Caco-2 (cell line): Measurements from ENCODE around the gene ZBTB47. TPM values are rescaled to one million over a fixed set of nuclear protein-coding genes. Genes with fewer than 3 reads are reported as not detected.

Experiments used
- BruUV-seq: library from RNA; stranded (reverse); fragments of 400-500 nt; replicated peaks from 2 replicates; lab custom pipeline; 2021; lab: Mats Ljungman, UMichigan
- CTCF ChIA-PET: fragments of 300-600 bp; sonication (Branson Sonifier 250); formaldehyde crosslinking; loops from one replicate; lab custom pipeline; 2022; ENCODE audit warnings: antibody characterized with exemption; lab: Charles Lee
- POLR2A ChIA-PET: fragments of 300-600 bp; sonication (Branson Sonifier 250); formaldehyde crosslinking; loops from one replicate; lab custom pipeline; 2022; ENCODE audit warnings: antibody characterized with exemption; lab: Charles Lee
- DNase-seq, 2 experiments: peaks; one replicate each; pipeline versions ENCODE4 v3.0.0 to v3.0.0-alpha.2; 2020 to 2022
- H3K27me3 ChIP-seq: replicated peaks from 2 replicates; pipeline ENCODE4 v1.6.0; 2011; ENCODE audit warnings: low read length; ENCODE audit not compliant: control insufficient read depth, insufficient read depth
- H3K36me3 ChIP-seq: 2 replicates; pipeline ENCODE4 v1.5.1; 2011; ENCODE audit warnings: low read length; ENCODE audit not compliant: control insufficient read depth, insufficient read depth
- H3K4me1 ChIP-seq: fragments of 250-450 bp; sonication (Bioruptor Pico); 2 replicates; pipeline ENCODE4 v1.5.1; 2020; ENCODE audit warnings: mild to moderate bottlenecking
- H3K4me3 ChIP-seq: 2 replicates; pipeline ENCODE4 v1.5.1; 2011; ENCODE audit warnings: low read depth, mild to moderate bottlenecking, control low read depth, low read length
- H3K9me3 ChIP-seq: fragments of 250-450 bp; sonication (Bioruptor Pico); 2 replicates; pipeline ENCODE4 v1.5.1; 2020; ENCODE audit warnings: mild to moderate bottlenecking, moderate library complexity
- H3K27ac Mint-ChIP-seq: one replicate; pipeline ENCODE4 v1.8.0; 2022; ENCODE audit warnings: mixed read lengths; ENCODE audit not compliant: unreplicated experiment
- H3K27me3 Mint-ChIP-seq: one replicate; pipeline ENCODE4 v1.8.0; 2022; ENCODE audit warnings: mixed read lengths; ENCODE audit not compliant: insufficient read depth, unreplicated experiment
- H3K36me3 Mint-ChIP-seq: one replicate; pipeline ENCODE4 v1.8.0; 2022; ENCODE audit warnings: mild to moderate bottlenecking, mixed read lengths; ENCODE audit not compliant: insufficient read depth, unreplicated experiment
- H3K4me1 Mint-ChIP-seq: one replicate; pipeline ENCODE4 v1.8.0; 2022; ENCODE audit warnings: low read depth, mixed read lengths; ENCODE audit not compliant: unreplicated experiment
- H3K4me3 Mint-ChIP-seq: one replicate; pipeline ENCODE4 v1.8.0; 2022; ENCODE audit warnings: mild to moderate bottlenecking, moderate library complexity, mixed read lengths; ENCODE audit not compliant: unreplicated experiment
- H3K9me3 Mint-ChIP-seq: one replicate; pipeline ENCODE4 v1.8.0; 2022; ENCODE audit warnings: mixed read lengths; ENCODE audit not compliant: unreplicated experiment
- intact Hi-C: fragments of 100-400 bp; cut with micrococcal nuclease; formaldehyde crosslinking; loops from one replicate; pipeline ENCODE4 v1.10.0; 2022; ENCODE audit not compliant: unreplicated experiment
- total RNA-seq: library from RNA; stranded (reverse); gene quantifications from 2 replicates; pipeline ENCODE4 v1.2.3, GENCODE V29; 2022
- TF ChIP-seq, protein P1 (sequence below), 2 experiments: fragments of 200-600 bp in 1 of 2; IDR thresholded peaks; 1 replicate in 1 of 2; 2 replicates in 1 of 2; pipeline versions ENCODE4 v1.5.1 to v1.8.0; 2011 to 2022; ENCODE audit warnings: antibody characterized with exemption in 1 of 2, control low read depth in 1 of 2, inconsistent platforms in 1 of 2, low read depth in 1 of 2, low read length in 1 of 2, mild to moderate bottlenecking in 1 of 2, moderate library complexity in 1 of 2; ENCODE audit not compliant: insufficient read depth in 1 of 2, severe bottlenecking in 1 of 2, unreplicated experiment in 1 of 2

The ZBTB47 gene
- total RNA-seq, 1 experiment from 2014 or later: 4.8 TPM

DNA sequence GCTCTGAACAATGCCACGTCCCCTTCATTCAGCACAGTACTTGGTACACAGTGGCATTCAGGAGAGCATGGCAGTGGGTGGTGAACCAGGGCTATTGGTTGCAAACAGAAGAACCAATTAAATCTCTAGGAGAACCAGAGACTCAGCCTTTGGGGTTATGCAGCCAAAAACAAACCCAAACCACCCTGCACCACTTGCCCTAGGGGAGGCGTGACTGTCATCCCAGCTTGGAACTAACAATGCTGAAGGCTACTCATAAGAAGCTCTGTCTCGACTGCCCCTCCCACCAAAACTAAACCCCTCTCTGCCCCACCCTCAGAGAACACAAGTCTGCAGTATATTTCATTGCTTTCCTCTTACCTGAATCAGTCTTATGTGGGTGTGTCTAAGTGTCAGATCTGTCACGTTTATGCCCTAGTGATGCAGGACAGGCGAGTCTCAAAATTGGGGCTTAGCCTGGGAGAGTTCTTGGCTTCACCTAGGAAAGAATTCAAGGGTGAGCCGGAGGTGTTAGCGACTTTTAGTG, 16.6 kb downstream of the ZBTB47 start:
- CTCF ChIA-PET: no interaction called here
- POLR2A ChIA-PET: interaction anchor here (0.7 kb wide), 1 partner anchor 45 kb away, joined by 6 read pairs; no protein-coding TSS in a partner anchor
- no peaks in the 10 kb centered on the region for H3K4me1 Mint-ChIP-seq
- intact Hi-C loops: no loop called here
- H3K4me3 ChIP-seq: no peak overlapping the region
- TF ChIP-seq, protein P1, sequence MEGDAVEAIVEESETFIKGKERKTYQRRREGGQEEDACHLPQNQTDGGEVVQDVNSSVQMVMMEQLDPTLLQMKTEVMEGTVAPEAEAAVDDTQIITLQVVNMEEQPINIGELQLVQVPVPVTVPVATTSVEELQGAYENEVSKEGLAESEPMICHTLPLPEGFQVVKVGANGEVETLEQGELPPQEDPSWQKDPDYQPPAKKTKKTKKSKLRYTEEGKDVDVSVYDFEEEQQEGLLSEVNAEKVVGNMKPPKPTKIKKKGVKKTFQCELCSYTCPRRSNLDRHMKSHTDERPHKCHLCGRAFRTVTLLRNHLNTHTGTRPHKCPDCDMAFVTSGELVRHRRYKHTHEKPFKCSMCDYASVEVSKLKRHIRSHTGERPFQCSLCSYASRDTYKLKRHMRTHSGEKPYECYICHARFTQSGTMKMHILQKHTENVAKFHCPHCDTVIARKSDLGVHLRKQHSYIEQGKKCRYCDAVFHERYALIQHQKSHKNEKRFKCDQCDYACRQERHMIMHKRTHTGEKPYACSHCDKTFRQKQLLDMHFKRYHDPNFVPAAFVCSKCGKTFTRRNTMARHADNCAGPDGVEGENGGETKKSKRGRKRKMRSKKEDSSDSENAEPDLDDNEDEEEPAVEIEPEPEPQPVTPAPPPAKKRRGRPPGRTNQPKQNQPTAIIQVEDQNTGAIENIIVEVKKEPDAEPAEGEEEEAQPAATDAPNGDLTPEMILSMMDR (IDR thresholded peaks at IDR 0.05; ENCODE audit: insufficient read depth in 1 of 2, low read depth in 1 of 2, low read length in 1 of 2, severe bottlenecking in 1 of 2, unreplicated experiment in 1 of 2): no peak
- no peaks in the 10 kb centered on the region for H3K27me3 ChIP-seq
- peaks cover 4% of the 10 kb centered on the region for H3K27me3 Mint-ChIP-seq
- H3K9me3 ChIP-seq: no peaks in the 10 kb centered on the region
- no peaks in the 10 kb centered on the region for H3K36me3 ChIP-seq
- no peaks in the 10 kb centered on the region for H3K9me3 Mint-ChIP-seq
- BruUV-seq: no TSS peak
- peaks cover 5% of the 10 kb centered on the region for H3K36me3 Mint-ChIP-seq
- DNase-seq: no peak
- H3K4me3 Mint-ChIP-seq: no peak overlapping the region
- H3K4me1 ChIP-seq: no peaks in the 10 kb centered on the region
- no peak overlapping the region for H3K27ac Mint-ChIP-seq

- no peak overlapping the region for H3K27ac Mint-ChIP-seq
- no peaks in the 10 kb centered on the region for H3K27me3 ChIP-seq
- intact Hi-C loops: no loop called here
- no peaks in the 10 kb centered on the region for H3K9me3 Mint-ChIP-seq
- no peaks in the 10 kb centered on the region for H3K4me1 ChIP-seq
- peaks cover 4% of the 10 kb centered on the region for H3K27me3 Mint-ChIP-seq
- TF ChIP-seq, protein P1 (IDR thresholded peaks at IDR 0.05; ENCODE audit: insufficient read depth in 1 of 2, low read depth in 1 of 2, low read length in 1 of 2, severe bottlenecking in 1 of 2, unreplicated experiment in 1 of 2): no peak
- no peaks in the 10 kb centered on the region for H3K9me3 ChIP-seq
- CTCF ChIA-PET: no interaction called here
- no peak overlapping the region for H3K4me3 ChIP-seq
- no TSS peak for BruUV-seq
- DNase-seq: peak in 1 of 2 experiments; percentile 21
- POLR2A ChIA-PET: no interaction called here
- peaks cover 5% of the 10 kb centered on the region for H3K36me3 Mint-ChIP-seq
- no peaks in the 10 kb centered on the region for H3K36me3 ChIP-seq
- H3K4me3 Mint-ChIP-seq: no peak overlapping the region
- no peaks in the 10 kb centered on the region for H3K4me1 Mint-ChIP-seq
Measured at GRCh38 chr3:42670670-42671069, 17.2 kb downstream of the ZBTB47 start.

- H3K4me3 ChIP-seq: no peak overlapping the region
- H3K4me1 ChIP-seq: no peaks in the 10 kb centered on the region
- no TSS peak for BruUV-seq
- H3K27me3 ChIP-seq: no peaks in the 10 kb centered on the region; the same call in 1 of the 2 replicates
- Mint-ChIP-seq H3K27me3 (peaks cover 7% of the 10 kb centered on the region), H3K4me1 (no peaks in the 10 kb centered on the region), H3K36me3 (peaks cover 3% of the 10 kb centered on the region), H3K9me3 (peaks cover 9% of the 10 kb centered on the region), H3K4me3 (no peak overlapping the region), H3K27ac (no peak overlapping the region)
- H3K36me3 ChIP-seq: no peaks in the 10 kb centered on the region
- ChIA-PET CTCF (no interaction called here), POLR2A (no interaction called here)
- TF ChIP-seq, protein P1 (IDR thresholded peaks at IDR 0.05; ENCODE audit: insufficient read depth in 1 of 2, low read depth in 1 of 2, low read length in 1 of 2, severe bottlenecking in 1 of 2, unreplicated experiment in 1 of 2): no peak
- intact Hi-C loops: no loop called here
- no peak for DNase-seq
- H3K9me3 ChIP-seq: no peaks in the 10 kb centered on the region; the same call in 1 of the 2 replicates
Measured at GRCh38 chr3:42672515-42672914, 19.0 kb downstream of the ZBTB47 start.
